OCI-LY3 (cell line): ENCODE data around the gene RHOH.

Experiments used
- H2AFZ ChIP-seq: fragments of 200-600, 300-600 bp; shearing (Covaris generic); 2 replicates; pipeline ENCODE4 v1.6.0; 2014; ENCODE audit warnings: antibody characterized with exemption, low read depth, low read length
- H3K27ac ChIP-seq: fragments of 200-600, 300-600 bp; sonication (generic); 2 replicates; pipeline ENCODE4 v1.5.1; 2014; ENCODE audit warnings: mild to moderate bottlenecking, low read length, moderate library complexity, mixed read lengths
- H3K27me3 ChIP-seq: fragments of 200-600, 300-600 bp; sonication (generic); 2 replicates; pipeline ENCODE4 v1.6.1; 2014; ENCODE audit warnings: low read depth, low read length, mixed read lengths
- H3K36me3 ChIP-seq: fragments of 200-600, 300-600 bp; sonication (generic); replicated peaks from 2 replicates; pipeline ENCODE3; 2014; ENCODE audit warnings: low read depth, low read length, mixed read lengths
- H3K4me1 ChIP-seq: fragments of 300-600, 200-600 bp; sonication (generic); 2 replicates; pipeline ENCODE4 v1.6.1; 2014; ENCODE audit warnings: low read length, mixed read lengths
- H3K4me2 ChIP-seq: fragments of 200-600, 300-600 bp; sonication (generic); 2 replicates; pipeline ENCODE4 v1.6.1; 2014; ENCODE audit warnings: low read length, mixed read lengths
- H3K4me3 ChIP-seq: fragments of 300-600, 200-600 bp; sonication (generic); 2 replicates; pipeline ENCODE4 v1.5.1; 2014; ENCODE audit warnings: antibody characterized with exemption, mild to moderate bottlenecking, low read length, moderate library complexity
- H3K79me2 ChIP-seq: fragments of 300-600, 200-600 bp; shearing (Covaris generic); 2 replicates; pipeline ENCODE4 v1.6.1; 2014; ENCODE audit warnings: mild to moderate bottlenecking, low read length, mixed read lengths
- H3K9ac ChIP-seq: fragments of 300-600, 200-600 bp; shearing (Covaris generic); 2 replicates; pipeline ENCODE4 v1.6.0; 2014; ENCODE audit warnings: mild to moderate bottlenecking, low read length, moderate library complexity
- H3K9me3 ChIP-seq: fragments of 200-600, 300-600 bp; shearing (Covaris generic); 2 replicates; pipeline ENCODE4 v1.6.1; 2014; ENCODE audit warnings: low read length, mixed read lengths; ENCODE audit not compliant: insufficient read depth
- H4K20me1 ChIP-seq: fragments of 200-600, 300-600 bp; sonication (generic); 2 replicates; pipeline ENCODE4 v1.6.1; 2016; ENCODE audit warnings: low read length, mixed read lengths; ENCODE audit not compliant: insufficient read depth
- CTCF ChIP-seq: fragments of 200-600, 300-600 bp; sonication (generic); IDR thresholded peaks from 2 replicates; pipeline ENCODE4 v1.5.1; 2014; ENCODE audit warnings: antibody characterized with exemption, low read length, low read depth
- EZH2phosphoT487 ChIP-seq: fragments of 200-600 bp; shearing (Covaris generic); IDR thresholded peaks from 2 replicates; pipeline ENCODE4 v1.6.1; 2018; ENCODE audit warnings: antibody characterized with exemption, mixed run types, low read depth

RHOH gene

DNA sequence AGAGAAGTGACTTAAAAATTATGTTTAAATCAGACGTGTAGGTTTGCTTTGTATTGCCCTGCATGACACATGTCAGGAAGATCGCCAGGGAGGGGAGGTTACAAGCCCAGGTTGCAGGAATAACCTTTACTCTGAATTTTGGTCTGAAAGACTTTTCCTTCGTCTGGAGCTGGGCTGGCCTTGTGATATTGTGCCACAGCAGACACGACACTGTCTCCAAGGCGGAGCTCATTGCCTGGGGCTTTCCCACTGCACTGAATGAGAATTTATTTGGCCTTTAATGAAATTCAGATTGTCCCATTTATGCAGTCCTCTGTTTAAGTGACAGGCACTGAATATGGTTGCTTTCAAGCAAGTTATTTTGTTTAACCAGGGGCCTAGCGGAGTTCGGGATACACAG is 45.1 kb downstream of the RHOH start:
- Histone ChIP-seq H3K4me1 (no peaks in the 10 kb centered on the region), H3K79me2 (peaks cover 93% of the 10 kb centered on the region), H3K27me3 (no peaks in the 10 kb centered on the region), H3K9ac (no peak overlapping the region), H3K27ac (no peak overlapping the region), H3K4me2 (no peak overlapping the region), H3K36me3 (peaks cover 67% of the 10 kb centered on the region), H3K9me3 (no peaks in the 10 kb centered on the region), H3K4me3 (no peak overlapping the region), H4K20me1 (peaks cover 96% of the 10 kb centered on the region), H2AFZ (no peak overlapping the region)
- TF ChIP-seq EZH2phosphoT487 (no peak), CTCF (no peak)

DNA sequence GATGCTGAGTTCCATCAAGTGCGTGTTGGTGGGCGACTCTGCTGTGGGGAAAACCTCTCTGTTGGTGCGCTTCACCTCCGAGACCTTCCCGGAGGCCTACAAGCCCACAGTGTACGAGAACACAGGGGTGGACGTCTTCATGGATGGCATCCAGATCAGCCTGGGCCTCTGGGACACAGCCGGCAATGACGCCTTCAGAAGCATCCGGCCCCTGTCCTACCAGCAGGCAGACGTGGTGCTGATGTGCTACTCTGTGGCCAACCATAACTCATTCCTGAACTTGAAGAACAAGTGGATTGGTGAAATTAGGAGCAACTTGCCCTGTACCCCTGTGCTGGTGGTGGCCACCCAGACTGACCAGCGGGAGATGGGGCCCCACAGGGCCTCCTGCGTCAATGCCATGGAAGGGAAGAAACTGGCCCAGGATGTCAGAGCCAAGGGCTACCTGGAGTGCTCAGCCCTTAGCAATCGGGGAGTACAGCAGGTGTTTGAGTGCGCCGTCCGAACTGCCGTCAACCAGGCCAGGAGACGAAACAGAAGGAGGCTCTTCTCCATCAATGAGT is 46.6 kb downstream of the RHOH start:
- Histone ChIP-seq H3K27me3 (no peaks in the 10 kb centered on the region), H3K4me2 (no peak overlapping the region), H3K27ac (no peak overlapping the region), H3K36me3 (peaks cover 60% of the 10 kb centered on the region), H3K9ac (no peak overlapping the region), H3K4me1 (no peaks in the 10 kb centered on the region), H2AFZ (no peak overlapping the region), H3K79me2 (peaks cover 78% of the 10 kb centered on the region), H4K20me1 (peaks cover 86% of the 10 kb centered on the region), H3K9me3 (no peaks in the 10 kb centered on the region), H3K4me3 (no peak overlapping the region)
- TF ChIP-seq EZH2phosphoT487 = no peak
- no peak for TF ChIP-seq CTCF

GRCh38 chr4:40244606-40245005 is 47.8 kb downstream of the RHOH start:
- no peak overlapping the region for H3K9ac ChIP-seq

GRCh38 chr4:40245550-40245949 is 48.7 kb downstream of the RHOH start:
- Histone ChIP-seq H3K36me3 (peaks cover 48% of the 10 kb centered on the region), H4K20me1 (peaks cover 66% of the 10 kb centered on the region), H3K9me3 (no peaks in the 10 kb centered on the region), H3K4me2 (no peak overlapping the region), H3K27ac (no peak overlapping the region), H3K79me2 (peaks cover 57% of the 10 kb centered on the region), H3K9ac (no peak overlapping the region), H3K27me3 (no peaks in the 10 kb centered on the region), H2AFZ (no peak overlapping the region), H3K4me3 (no peak overlapping the region), H3K4me1 (no peaks in the 10 kb centered on the region)
- TF ChIP-seq EZH2phosphoT487 = no peak
- no peak for TF ChIP-seq CTCF

More at GRCh38 chr4:40244606-40245005, 47.8 kb downstream of the RHOH start:
- Histone ChIP-seq H4K20me1 (peaks cover 75% of the 10 kb centered on the region), H3K9me3 (no peaks in the 10 kb centered on the region), H3K27me3 (no peaks in the 10 kb centered on the region), H3K79me2 (peaks cover 66% of the 10 kb centered on the region), H3K27ac (no peak overlapping the region), H3K4me1 (no peaks in the 10 kb centered on the region), H2AFZ (no peak overlapping the region), H3K4me3 (no peak overlapping the region), H3K4me2 (no peak overlapping the region), H3K36me3 (peaks cover 53% of the 10 kb centered on the region)
- TF ChIP-seq EZH2phosphoT487 (no peak), CTCF (no peak)
